Activated CD8-positive, alpha-beta T cell treated with anti-CD3 and anti-CD28 coated beads for 36 hours (primary cell): Measurements from ENCODE around the gene SERAC1. TPM values are rescaled to one million over a fixed set of nuclear protein-coding genes. Genes with fewer than 3 reads are reported as not detected.
A peak's percentile ranks its signal among the peaks of the same experiment; 100 is the strongest.

Experiments
- ATAC-seq: fragments of 200-7000 bp; cut with Tn5 transposase; one replicate; pipeline ENCODE4 v1.10.0; 2021; ENCODE audit warnings: mild to moderate bottlenecking, moderate library complexity
- CTCF ChIA-PET: fragments of 350-600 bp; sonication (Branson Sonifier 250); formaldehyde crosslinking; loops from one replicate; lab custom pipeline; 2021; ENCODE audit warnings: antibody characterized with exemption; lab: Charles Lee
- POLR2A ChIA-PET: fragments of 350-600 bp; sonication (Branson Sonifier 250); formaldehyde crosslinking; loops from one replicate; lab custom pipeline; 2021; ENCODE audit warnings: antibody characterized with exemption; lab: Charles Lee
- DNase-seq: peaks from one replicate; pipeline ENCODE4 v3.0.0-alpha.2; 2020
- H3K27ac Mint-ChIP-seq: one replicate; pipeline ENCODE4 v1.8.0; 2021; ENCODE audit warnings: mild to moderate bottlenecking, mixed read lengths
- H3K27me3 Mint-ChIP-seq: one replicate; pipeline ENCODE4 v1.8.0; 2021; ENCODE audit warnings: mixed read lengths
- H3K36me3 Mint-ChIP-seq: one replicate; pipeline ENCODE4 v1.8.0; 2021; ENCODE audit warnings: low read depth, mixed read lengths
- H3K4me1 Mint-ChIP-seq: one replicate; pipeline ENCODE4 v1.8.0; 2021; ENCODE audit warnings: low read depth, mixed read lengths
- H3K4me3 Mint-ChIP-seq: one replicate; pipeline ENCODE4 v1.8.0; 2021; ENCODE audit warnings: mild to moderate bottlenecking, moderate library complexity, mixed read lengths
- H3K9me3 Mint-ChIP-seq: one replicate; pipeline ENCODE4 v1.8.0; 2021; ENCODE audit warnings: mixed read lengths
- CTCF ChIP-seq: fragments of 200-600 bp; IDR thresholded peaks from one replicate; pipeline ENCODE4 v1.8.0; 2022; ENCODE audit warnings: antibody characterized with exemption, mild to moderate bottlenecking
- intact Hi-C: fragments of 100-400 bp; cut with micrococcal nuclease; formaldehyde crosslinking; loops from one replicate; pipeline ENCODE4 v1.10.0; 2022
- total RNA-seq, 2 experiments: library from RNA; stranded (reverse); gene quantifications; one replicate each; pipeline ENCODE4 v1.2.3, GENCODE V29; 2021

Gene SERAC1
- total RNA-seq, 2 experiments from 2014 or later = 4.2 to 5.4 TPM

GRCh38 chr6:158142789-158143188, 25.3 kb downstream of the SERAC1 start:
- POLR2A ChIA-PET = no interaction called here

GRCh38 chr6:158131926-158132325, 36.1 kb downstream of the SERAC1 start:
- DNase-seq (peak; percentile 16), ATAC-seq (peak; percentile 67)
- no peak overlapping the region for H3K27ac Mint-ChIP-seq
- H3K4me3 Mint-ChIP-seq = no peak overlapping the region
- CTCF ChIA-PET = interaction anchor here (0.6 to 3.6 kb wide), 10 partner anchors 10 to 373 kb away, joined by 3 to 22 read pairs (median 4); no protein-coding TSS in a partner anchor
- POLR2A ChIA-PET = no interaction called here
- H3K36me3 Mint-ChIP-seq = peaks cover 7% of the 10 kb centered on the region
- H3K9me3 Mint-ChIP-seq = no peaks in the 10 kb centered on the region
- H3K27me3 Mint-ChIP-seq = no peaks in the 10 kb centered on the region
- intact Hi-C loops = no loop called here
- TF ChIP-seq CTCF = peak; percentile 48
- H3K4me1 Mint-ChIP-seq = no peaks in the 10 kb centered on the region

More at GRCh38 chr6:158142789-158143188, 25.3 kb downstream of the SERAC1 start:
- Mint-ChIP-seq H3K27ac (no peak overlapping the region), H3K27me3 (no peaks in the 10 kb centered on the region), H3K4me3 (no peak overlapping the region), H3K9me3 (no peaks in the 10 kb centered on the region), H3K36me3 (peaks cover 12% of the 10 kb centered on the region), H3K4me1 (peaks cover 2% of the 10 kb centered on the region)
- intact Hi-C loops = no loop called here
- ATAC-seq = no peak
- TF ChIP-seq CTCF = no peak
- no peak for DNase-seq
- CTCF ChIA-PET = interaction anchor here (0.6 to 2.8 kb wide), 8 partner anchors 8 to 464 kb away, joined by 3 to 10 read pairs (median 6); no protein-coding TSS in a partner anchor

GRCh38 chr6:158125271-158125670, 42.8 kb downstream of the SERAC1 start:
- Mint-ChIP-seq H3K4me3 (no peak overlapping the region), H3K4me1 (no peaks in the 10 kb centered on the region), H3K36me3 (peaks cover 11% of the 10 kb centered on the region), H3K9me3 (no peaks in the 10 kb centered on the region), H3K27ac (no peak overlapping the region), H3K27me3 (no peaks in the 10 kb centered on the region)
- intact Hi-C loops = no loop called here
- no peak for TF ChIP-seq CTCF
- ChIA-PET CTCF (no interaction called here), POLR2A (no interaction called here)
- ATAC-seq (no peak), DNase-seq (no peak)

GRCh38 chr6:158124288-158124687, 43.8 kb downstream of the SERAC1 start:
- intact Hi-C loops = no loop called here
- TF ChIP-seq CTCF = no peak

GRCh38 chr6:158122048-158122447, 46.0 kb downstream of the SERAC1 start:
- H3K4me3 Mint-ChIP-seq = no peak overlapping the region
- DNase-seq = no peak
- ChIA-PET CTCF (interaction anchor here (0.6 kb wide), 1 partner anchor 10 kb away, joined by 3 read pairs; no protein-coding TSS in a partner anchor), POLR2A (no interaction called here)
- peaks cover 8% of the 10 kb centered on the region for H3K36me3 Mint-ChIP-seq
- H3K27ac Mint-ChIP-seq = no peak overlapping the region
- ATAC-seq = no peak
- no peak for TF ChIP-seq CTCF
- intact Hi-C loops = no loop called here
- H3K4me1 Mint-ChIP-seq = no peaks in the 10 kb centered on the region
- no peaks in the 10 kb centered on the region for H3K9me3 Mint-ChIP-seq
- no peaks in the 10 kb centered on the region for H3K27me3 Mint-ChIP-seq

More at GRCh38 chr6:158124288-158124687, 43.8 kb downstream of the SERAC1 start:
- POLR2A ChIA-PET = no interaction called here
- Mint-ChIP-seq H3K9me3 (no peaks in the 10 kb centered on the region), H3K36me3 (peaks cover 11% of the 10 kb centered on the region), H3K27ac (no peak overlapping the region), H3K27me3 (no peaks in the 10 kb centered on the region), H3K4me3 (no peak overlapping the region), H3K4me1 (no peaks in the 10 kb centered on the region)
- CTCF ChIA-PET = no interaction called here
- DNase-seq (no peak), ATAC-seq (no peak)
